IPS-15b (cell line): Measurements from ENCODE around the gene ATRIP.

Experiments
- H3K27me3 ChIP-seq: one replicate; pipeline ENCODE4 v1.6.1; 2013; ENCODE audit warnings: low read length; ENCODE audit not compliant: control insufficient read depth, insufficient read depth
- H3K36me3 ChIP-seq: one replicate; pipeline ENCODE4 v1.6.1; 2013; ENCODE audit warnings: low read length; ENCODE audit not compliant: control insufficient read depth, insufficient read depth
- H3K4me1 ChIP-seq: one replicate; pipeline ENCODE4 v1.6.1; 2013; ENCODE audit warnings: mild to moderate bottlenecking, low read length; ENCODE audit not compliant: control insufficient read depth, insufficient read depth
- H3K4me3 ChIP-seq: one replicate; pipeline ENCODE4 v1.5.1; 2013; ENCODE audit warnings: low read depth, low read length
- H3K9ac ChIP-seq: one replicate; pipeline ENCODE4 v1.6.1; 2013; ENCODE audit warnings: low read depth, mild to moderate bottlenecking, low read length
- H3K9me3 ChIP-seq: one replicate; pipeline ENCODE4 v1.6.1; 2013; ENCODE audit warnings: mild to moderate bottlenecking, low read length; ENCODE audit not compliant: control insufficient read depth, insufficient read depth

The ATRIP gene

DNA sequence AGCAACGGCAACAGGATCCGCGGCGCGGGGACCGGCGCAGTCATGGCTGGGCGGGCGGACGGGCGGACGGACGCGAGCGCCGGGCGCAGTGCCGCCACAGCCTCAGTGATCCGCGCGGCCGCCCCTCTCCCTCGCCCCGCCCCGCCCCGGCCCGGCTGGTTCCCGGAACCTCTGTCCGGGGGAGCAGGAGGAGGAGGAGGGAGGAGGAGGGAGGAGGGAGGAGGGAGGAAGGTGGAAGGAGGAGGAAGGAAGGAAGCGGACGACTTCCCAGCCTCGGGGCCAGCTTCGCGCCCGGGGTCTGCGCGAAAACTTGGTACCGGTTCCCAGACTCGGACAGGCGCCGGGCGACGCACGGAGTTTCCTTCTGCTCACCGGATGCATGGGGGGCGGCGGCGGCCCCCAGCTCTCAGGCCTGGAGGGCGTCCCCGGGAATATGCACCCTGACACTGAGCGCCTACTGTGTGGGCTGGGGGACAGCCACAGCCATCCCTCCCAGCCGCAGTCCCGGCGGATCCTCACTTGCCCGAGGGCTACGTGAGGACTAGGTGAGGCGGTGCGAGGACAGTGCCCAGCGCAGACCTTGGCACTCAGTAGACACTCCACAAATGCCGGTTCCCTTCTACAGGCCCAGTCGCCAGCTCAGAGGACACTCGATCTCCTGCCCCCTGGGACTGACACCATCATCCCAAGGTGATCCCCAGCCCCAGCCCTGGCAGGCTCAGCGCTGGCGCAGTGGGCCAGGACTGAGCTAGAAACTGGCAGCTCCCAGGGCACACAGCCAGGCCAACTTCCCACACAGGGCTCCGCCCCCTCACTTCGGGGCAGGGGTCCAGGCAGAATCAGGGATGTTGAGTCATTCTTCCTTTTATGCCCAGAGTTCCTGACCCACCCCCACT is 57.8 kb downstream of the ATRIP start, which contains the start of gene SHISA5:
Gene SHISA5, minus strand, starts transcription at position 124 of the 896 bp plus-strand sequence. Its CDS starts 80 bp downstream, at position 44.
- peak within 1 kb of the TSS; percentile 65 for H3K4me3 ChIP-seq

GRCh38 chr3:48505146-48505545 is 58.6 kb downstream of the ATRIP start:
- Histone ChIP-seq H3K9me3 (no peaks in the 10 kb centered on the region), H3K4me3 (no peak overlapping the region), H3K4me1 (peaks cover 20% of the 10 kb centered on the region), H3K36me3 (peaks cover 9% of the 10 kb centered on the region), H3K9ac (no peak overlapping the region), H3K27me3 (no peaks in the 10 kb centered on the region)

More for the DNA sequence above, 57.8 kb downstream of the ATRIP start, which contains the start of gene SHISA5:
- no peaks in the 10 kb centered on the region for H3K9me3 ChIP-seq
- H3K27me3 ChIP-seq: no peaks in the 10 kb centered on the region
- peaks cover 20% of the 10 kb centered on the region for H3K4me1 ChIP-seq
- peak within 1 kb of the TSS; percentile 51 for H3K9ac ChIP-seq
- H3K36me3 ChIP-seq: peaks cover 9% of the 10 kb centered on the region

- Histone ChIP-seq H3K36me3 (peaks cover 4% of the 10 kb centered on the region), H3K9ac (no peak overlapping the region), H3K9me3 (no peaks in the 10 kb centered on the region), H3K27me3 (no peaks in the 10 kb centered on the region), H3K4me3 (no peak overlapping the region), H3K4me1 (peaks cover 14% of the 10 kb centered on the region)
Measured at GRCh38 chr3:48505968-48506504, 59.5 kb downstream of the ATRIP start.

DNA sequence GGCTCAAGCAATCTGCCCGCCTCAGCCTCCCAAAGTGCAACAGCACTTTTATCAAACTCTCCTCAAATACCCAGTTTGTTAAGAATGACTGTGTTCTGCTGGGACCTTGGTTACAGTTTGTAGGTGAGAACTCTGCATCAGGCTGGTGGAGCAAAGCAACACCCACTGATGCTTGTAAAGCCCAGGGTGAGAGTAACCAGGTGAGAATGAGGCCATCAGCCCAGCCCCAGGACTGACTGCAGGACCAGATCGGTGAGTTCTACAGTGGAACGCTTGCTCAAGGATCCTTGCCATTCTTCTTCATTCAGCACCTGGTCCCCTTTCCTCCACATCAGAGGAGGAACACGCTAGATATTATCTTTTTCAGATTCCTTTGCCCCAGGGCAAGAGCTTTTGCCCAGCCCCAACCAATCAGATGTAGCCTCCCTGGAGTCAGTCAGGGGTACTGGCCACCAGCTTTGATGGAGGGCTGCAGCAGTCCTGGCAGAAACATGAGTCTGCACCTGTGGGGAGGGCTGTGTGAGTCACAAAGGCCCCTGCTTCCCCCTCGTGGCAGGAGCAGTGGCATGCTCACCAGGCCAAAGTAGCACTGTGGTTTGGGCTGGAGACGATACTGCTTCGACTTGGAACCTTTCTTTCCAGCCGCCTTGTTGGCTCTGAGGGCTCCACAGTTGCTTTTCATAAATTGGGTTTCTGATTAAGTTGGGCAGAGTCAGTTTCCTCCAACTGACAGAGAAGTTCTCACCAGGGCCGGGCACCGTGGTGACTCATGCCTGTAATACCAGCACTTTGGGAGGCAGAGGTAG is 60.9 kb downstream of the ATRIP start:
- Histone ChIP-seq H3K4me3 (no peak overlapping the region), H3K36me3 (no peaks in the 10 kb centered on the region), H3K27me3 (no peaks in the 10 kb centered on the region), H3K4me1 (peaks cover 14% of the 10 kb centered on the region), H3K9me3 (no peaks in the 10 kb centered on the region), H3K9ac (peak overlapping the region; percentile 8)

DNA sequence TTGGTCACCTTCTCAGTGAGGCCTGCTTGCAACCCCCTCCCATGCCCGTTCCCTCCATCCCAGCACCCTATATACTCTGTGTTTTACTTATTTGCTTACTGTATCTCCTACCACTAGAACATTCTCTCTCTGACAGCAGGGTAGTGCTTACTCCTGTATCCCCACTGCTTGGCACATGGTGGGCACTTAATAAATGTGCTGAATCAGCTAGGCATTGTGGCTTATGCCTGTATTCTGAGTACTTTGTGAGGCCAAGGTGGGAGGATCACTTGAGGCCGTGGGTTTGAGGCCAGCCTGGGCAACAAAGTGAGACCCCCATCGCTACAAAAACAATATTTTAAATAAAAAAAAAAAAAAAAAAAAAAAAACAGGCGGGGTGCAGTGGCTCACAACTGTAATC is 65.0 kb downstream of the ATRIP start:
- H3K36me3 ChIP-seq: no peaks in the 10 kb centered on the region
- H3K27me3 ChIP-seq: no peaks in the 10 kb centered on the region
- H3K9me3 ChIP-seq: no peaks in the 10 kb centered on the region
- H3K4me1 ChIP-seq: peaks cover 7% of the 10 kb centered on the region
- no peak overlapping the region for H3K4me3 ChIP-seq
- H3K9ac ChIP-seq: no peak overlapping the region

DNA sequence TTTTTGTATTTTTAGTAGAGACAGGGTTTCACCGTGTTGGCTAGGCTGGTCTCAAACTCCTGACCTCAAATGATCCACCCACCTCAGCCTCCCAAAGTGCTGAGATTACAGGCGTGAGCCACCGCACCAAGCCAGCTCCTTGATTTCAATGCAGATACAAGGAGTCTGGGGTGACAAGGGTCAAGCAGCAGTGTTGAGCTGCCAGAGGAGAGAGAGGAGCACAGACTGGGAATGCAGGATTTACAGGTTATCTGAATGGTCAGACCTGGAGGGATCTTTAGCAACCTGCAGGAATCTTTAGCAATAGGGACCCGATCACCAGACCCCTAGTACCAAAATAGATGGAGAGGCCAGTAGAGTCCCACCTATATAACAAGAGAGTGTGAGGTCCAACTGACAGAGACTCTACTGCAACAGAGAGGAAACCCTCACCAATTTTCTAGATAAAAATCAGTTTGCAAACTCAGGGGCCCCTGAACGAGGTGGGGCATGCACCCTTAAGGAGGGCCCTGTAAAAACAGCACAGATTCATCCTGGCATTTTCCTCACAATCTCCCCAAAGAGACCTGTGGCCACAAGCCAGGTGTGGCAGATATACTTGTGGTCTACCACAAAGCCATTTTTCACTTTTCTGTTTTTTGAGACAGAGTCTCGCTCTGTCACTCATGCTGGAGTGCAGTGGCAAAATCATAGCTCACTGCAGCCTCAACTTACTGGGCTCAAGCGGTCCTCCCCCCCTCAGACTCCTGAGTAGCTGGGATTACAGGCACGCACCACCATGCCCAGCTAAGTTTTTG is 68.1 kb downstream of the ATRIP start:
- no peaks in the 10 kb centered on the region for H3K9me3 ChIP-seq
- no peaks in the 10 kb centered on the region for H3K36me3 ChIP-seq
- H3K4me3 ChIP-seq: no peak overlapping the region
- no peak overlapping the region for H3K9ac ChIP-seq
- no peaks in the 10 kb centered on the region for H3K4me1 ChIP-seq
- H3K27me3 ChIP-seq: no peaks in the 10 kb centered on the region
